Glutamatergic neuron (in vitro differentiated cells): ENCODE results near the gene CAVIN1. TPM values are rescaled to one million over a fixed set of nuclear protein-coding genes. Genes with fewer than 3 reads are reported as not detected.
"Not testable (repeated sequence)": the region's sequence is repeated elsewhere in the genome, so short reads cannot be mapped to it uniquely, and the experiment has no call there.

Experiments used
- DNase-seq: peaks from one replicate; pipeline ENCODE4 v3.0.0; 2022
- H3K27ac Mint-ChIP-seq: one replicate; pipeline ENCODE4 v1.8.0; 2020; ENCODE audit warnings: mild to moderate bottlenecking, mixed read lengths, inconsistent platforms; ENCODE audit not compliant: unreplicated experiment
- H3K27me3 Mint-ChIP-seq: one replicate; pipeline ENCODE4 v1.8.0; 2020; ENCODE audit warnings: mild to moderate bottlenecking, moderate library complexity, mixed read lengths, inconsistent platforms; ENCODE audit not compliant: unreplicated experiment
- H3K36me3 Mint-ChIP-seq: one replicate; pipeline ENCODE4 v1.8.0; 2020; ENCODE audit warnings: mild to moderate bottlenecking, mixed read lengths, inconsistent platforms; ENCODE audit not compliant: unreplicated experiment
- H3K4me1 Mint-ChIP-seq: one replicate; pipeline ENCODE4 v1.8.0; 2020; ENCODE audit warnings: mild to moderate bottlenecking, low read depth, mixed read lengths, inconsistent platforms; ENCODE audit not compliant: unreplicated experiment
- H3K4me3 Mint-ChIP-seq: one replicate; pipeline ENCODE4 v1.8.0; 2020; ENCODE audit warnings: mild to moderate bottlenecking, mixed read lengths, inconsistent platforms; ENCODE audit not compliant: unreplicated experiment
- H3K9me3 Mint-ChIP-seq: one replicate; pipeline ENCODE4 v1.8.0; 2020; ENCODE audit warnings: mild to moderate bottlenecking, moderate library complexity, mixed read lengths, inconsistent platforms; ENCODE audit not compliant: unreplicated experiment
- total RNA-seq: library from RNA; stranded (reverse); fragmentation: NEBNext Ultra II Directional; extraction: Animal tissue kit (Norgen Biotek cat#: 25700); gene quantifications from one replicate; pipeline ENCODE4 v1.2.1, GENCODE V29; 2021; ENCODE audit not compliant: unreplicated experiment
- TF ChIP-seq, protein P1 (sequence below): fragments of 200-600 bp; sonication (generic); IDR thresholded peaks from one replicate; pipeline ENCODE4 v1.5.0; 2021; ENCODE audit not compliant: partially characterized antibody, unreplicated experiment

Gene CAVIN1
- total RNA-seq, 1 donor from 2014 or later = 0.32 TPM

DNA sequence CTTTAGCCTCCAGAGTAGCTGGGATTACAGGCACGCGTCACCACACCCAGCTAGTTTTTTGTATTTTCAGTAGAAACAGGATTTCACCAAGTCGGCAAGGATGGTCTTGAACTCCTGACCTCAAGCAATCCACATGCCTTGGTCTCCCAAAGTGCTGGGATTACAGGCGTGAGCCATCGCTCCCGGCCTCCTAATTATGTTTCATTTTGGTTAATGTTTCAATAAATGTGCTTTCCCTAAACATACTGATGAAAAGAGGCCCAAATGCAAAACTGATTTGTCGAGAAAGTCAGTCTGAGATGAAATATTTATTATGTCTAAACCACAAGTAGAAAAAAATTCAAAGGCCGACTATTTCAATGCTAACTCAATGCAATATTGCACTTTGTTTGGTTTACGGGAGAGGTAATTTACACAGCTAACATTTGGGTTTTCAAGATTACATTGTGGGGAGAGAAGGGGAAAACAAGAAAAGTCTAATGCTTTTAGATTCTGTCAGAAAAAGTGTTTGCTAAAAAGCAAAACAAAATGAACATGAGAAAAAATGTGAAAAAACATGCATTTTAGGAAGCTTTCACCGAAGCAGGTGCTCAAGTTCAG, 44.6 kb downstream of the CAVIN1 start:
- TF ChIP-seq, protein P1, sequence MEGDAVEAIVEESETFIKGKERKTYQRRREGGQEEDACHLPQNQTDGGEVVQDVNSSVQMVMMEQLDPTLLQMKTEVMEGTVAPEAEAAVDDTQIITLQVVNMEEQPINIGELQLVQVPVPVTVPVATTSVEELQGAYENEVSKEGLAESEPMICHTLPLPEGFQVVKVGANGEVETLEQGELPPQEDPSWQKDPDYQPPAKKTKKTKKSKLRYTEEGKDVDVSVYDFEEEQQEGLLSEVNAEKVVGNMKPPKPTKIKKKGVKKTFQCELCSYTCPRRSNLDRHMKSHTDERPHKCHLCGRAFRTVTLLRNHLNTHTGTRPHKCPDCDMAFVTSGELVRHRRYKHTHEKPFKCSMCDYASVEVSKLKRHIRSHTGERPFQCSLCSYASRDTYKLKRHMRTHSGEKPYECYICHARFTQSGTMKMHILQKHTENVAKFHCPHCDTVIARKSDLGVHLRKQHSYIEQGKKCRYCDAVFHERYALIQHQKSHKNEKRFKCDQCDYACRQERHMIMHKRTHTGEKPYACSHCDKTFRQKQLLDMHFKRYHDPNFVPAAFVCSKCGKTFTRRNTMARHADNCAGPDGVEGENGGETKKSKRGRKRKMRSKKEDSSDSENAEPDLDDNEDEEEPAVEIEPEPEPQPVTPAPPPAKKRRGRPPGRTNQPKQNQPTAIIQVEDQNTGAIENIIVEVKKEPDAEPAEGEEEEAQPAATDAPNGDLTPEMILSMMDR = no peak
- peaks cover 5% of the 10 kb centered on the region for H3K27me3 Mint-ChIP-seq
- H3K9me3 Mint-ChIP-seq = no peaks in the 10 kb centered on the region
- H3K36me3 Mint-ChIP-seq = no peaks in the 10 kb centered on the region
- peaks cover 7% of the 10 kb centered on the region for H3K4me1 Mint-ChIP-seq
- no peak for DNase-seq
- no peak overlapping the region for H3K27ac Mint-ChIP-seq
- H3K4me3 Mint-ChIP-seq = no peak overlapping the region

DNA sequence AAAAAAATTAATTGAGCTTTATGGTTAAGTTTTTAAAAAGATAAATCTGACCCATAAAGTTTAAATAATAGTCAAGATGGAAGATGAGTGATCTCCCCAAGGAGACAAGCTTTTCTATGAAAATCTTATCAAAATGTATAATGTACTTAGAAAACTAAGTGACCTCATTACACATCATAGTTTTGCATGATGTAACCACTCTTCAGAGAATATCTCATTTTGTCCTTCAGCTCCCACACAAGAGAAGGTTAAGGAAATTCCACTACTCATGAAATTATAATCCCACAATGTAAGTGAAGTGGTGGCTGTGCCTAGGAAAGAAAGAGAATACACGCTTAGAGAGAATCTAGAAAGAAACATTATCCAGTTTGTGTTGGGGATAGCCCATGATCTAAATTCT, 49.2 kb downstream of the CAVIN1 start:
- Mint-ChIP-seq H3K36me3 (no peaks in the 10 kb centered on the region), H3K4me1 (peaks cover 1% of the 10 kb centered on the region), H3K9me3 (no peaks in the 10 kb centered on the region), H3K27ac (no peak overlapping the region), H3K4me3 (no peak overlapping the region), H3K27me3 (peaks cover 3% of the 10 kb centered on the region)
- no peak for DNase-seq
- TF ChIP-seq, protein P1 = no peak

DNA sequence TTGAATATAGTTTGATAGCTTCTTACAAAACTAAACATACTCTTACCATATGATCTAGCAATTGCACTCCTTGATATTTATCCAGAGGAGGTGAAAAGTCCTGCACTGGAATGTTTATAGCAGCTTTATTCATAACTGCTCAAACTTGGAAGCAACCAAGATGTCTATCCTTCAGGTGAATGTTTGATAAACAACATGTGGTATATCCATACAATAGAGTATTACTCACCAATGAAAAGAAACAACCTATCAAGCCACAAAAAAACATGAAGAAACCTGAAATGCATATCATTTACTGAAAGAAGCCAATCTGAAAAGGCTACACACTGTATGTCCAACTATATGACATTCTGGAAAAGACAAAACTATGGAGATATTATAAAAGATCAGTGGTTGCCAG, 50.9 kb downstream of the CAVIN1 start:
- no peak overlapping the region for H3K4me3 Mint-ChIP-seq
- TF ChIP-seq, protein P1 = no peak
- no peak overlapping the region for H3K27ac Mint-ChIP-seq
- peaks cover 3% of the 10 kb centered on the region for H3K4me1 Mint-ChIP-seq
- no peaks in the 10 kb centered on the region for H3K9me3 Mint-ChIP-seq
- H3K27me3 Mint-ChIP-seq = no peaks in the 10 kb centered on the region
- no peaks in the 10 kb centered on the region for H3K36me3 Mint-ChIP-seq
- DNase-seq = no peak

DNA sequence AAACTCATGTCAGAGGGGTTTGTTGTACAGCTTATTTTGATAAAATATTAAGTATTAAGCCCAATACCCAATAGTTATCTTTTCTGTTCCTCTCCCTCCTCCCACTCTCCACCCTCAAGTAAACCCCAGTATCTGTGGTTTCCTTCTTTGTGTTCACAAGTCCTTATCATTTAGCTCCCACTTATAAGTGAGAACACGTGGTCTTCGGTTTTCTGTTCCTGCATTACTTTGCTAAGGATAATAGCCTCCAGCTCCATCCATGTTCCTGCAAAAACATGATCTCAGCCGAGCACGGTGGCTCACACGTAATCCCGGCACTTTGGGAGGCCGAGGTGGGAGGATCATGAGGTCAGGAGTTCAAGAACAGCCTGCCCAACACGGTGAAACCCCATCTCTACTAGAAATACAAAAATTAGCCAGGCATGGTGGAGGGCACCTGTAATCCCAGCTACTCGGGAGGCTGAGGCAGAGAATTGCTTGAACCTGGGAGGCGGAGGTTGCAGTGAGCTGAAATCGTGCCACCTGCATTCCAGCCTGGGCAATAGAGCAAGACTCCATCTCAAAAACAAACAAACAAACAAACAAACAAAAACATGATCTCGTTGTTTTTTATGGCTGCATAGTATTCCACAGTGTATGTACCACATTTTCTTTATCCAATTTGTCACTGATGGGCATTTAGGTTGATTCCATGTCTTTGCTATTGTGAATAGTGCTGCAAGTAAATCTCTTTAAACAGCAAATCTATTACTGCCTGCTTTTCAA, 54.1 kb downstream of the CAVIN1 start:
- not testable (repeated sequence) for H3K4me3 Mint-ChIP-seq, H3K9me3 Mint-ChIP-seq, H3K4me1 Mint-ChIP-seq, H3K36me3 Mint-ChIP-seq, DNase-seq, H3K27me3 Mint-ChIP-seq, H3K27ac Mint-ChIP-seq

DNA sequence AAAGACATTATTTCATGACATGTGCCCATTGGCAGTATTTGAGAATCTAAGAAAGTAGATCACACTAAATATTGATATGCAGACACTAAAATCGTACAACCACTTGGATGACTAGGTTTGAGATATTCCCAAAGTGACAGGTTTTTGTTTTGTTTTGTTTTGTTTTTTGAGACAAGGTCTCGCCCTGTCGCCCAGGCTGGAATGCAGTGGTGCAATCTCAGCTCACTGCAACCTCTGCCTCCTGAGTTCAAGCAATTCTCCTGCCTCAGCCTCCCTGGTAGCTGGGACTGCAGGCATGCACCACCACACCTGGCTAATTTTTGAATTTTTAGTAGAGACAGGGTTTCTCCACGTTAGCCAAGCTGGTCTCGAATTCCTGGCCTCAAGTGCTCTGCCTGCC, 54.7 kb downstream of the CAVIN1 start:
- not testable (repeated sequence) for H3K4me1 Mint-ChIP-seq, H3K9me3 Mint-ChIP-seq, H3K36me3 Mint-ChIP-seq, H3K27ac Mint-ChIP-seq, H3K27me3 Mint-ChIP-seq, H3K4me3 Mint-ChIP-seq, DNase-seq

DNA sequence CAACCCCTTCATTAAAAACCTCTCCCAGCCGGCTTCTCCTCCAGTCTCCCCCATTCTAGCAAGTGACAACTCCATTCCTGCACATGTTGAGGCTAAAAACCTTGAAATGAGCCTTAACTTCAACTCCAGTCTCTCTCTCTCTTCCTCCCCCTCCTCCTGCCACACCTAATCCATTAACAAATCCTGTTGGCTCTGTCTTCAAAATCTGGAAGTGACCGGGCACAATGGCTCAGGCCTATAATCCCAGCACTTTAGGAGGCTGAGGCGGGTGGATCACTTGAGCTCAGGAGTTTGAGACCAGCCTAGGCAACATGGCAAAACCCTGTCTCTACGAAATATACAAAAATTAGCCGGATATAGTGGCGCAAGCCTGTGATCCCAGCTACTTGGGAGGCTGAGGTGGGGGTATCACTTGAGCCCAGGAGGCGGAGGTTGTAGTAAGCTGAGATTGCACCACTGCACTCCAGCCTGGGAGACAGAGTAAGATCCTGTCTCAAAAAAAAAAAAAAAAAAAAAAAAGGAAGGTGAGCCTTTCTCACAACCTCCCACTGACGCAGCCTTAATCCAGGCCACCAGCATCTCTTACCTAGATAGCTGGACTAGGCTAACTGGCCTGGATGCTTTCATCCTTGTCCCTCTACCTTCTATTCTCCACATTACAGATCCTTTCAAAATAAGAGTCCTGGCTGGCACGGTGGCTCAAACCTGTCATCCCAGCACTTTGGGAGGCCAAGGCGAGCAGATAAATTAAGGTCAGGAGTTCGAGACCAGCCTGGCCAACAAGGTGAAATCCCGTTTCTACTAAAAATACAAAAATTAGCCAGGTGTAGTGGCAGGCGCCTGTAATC, 56.7 kb downstream of the CAVIN1 start:
- peaks cover 15% of the 10 kb centered on the region for H3K4me1 Mint-ChIP-seq
- not testable (repeated sequence) for H3K9me3 Mint-ChIP-seq, H3K36me3 Mint-ChIP-seq, H3K27me3 Mint-ChIP-seq, H3K27ac Mint-ChIP-seq, H3K4me3 Mint-ChIP-seq, DNase-seq
